ENCODE measurements around the gene CBY1. TPM values are rescaled to one million over a fixed set of nuclear protein-coding genes. Genes with fewer than 3 reads are reported as not detected.

The CBY1 gene
- total and polyA plus RNA-seq, 2 donors (not counting 1 experiment from before 2014, with no cell fraction given), result 14.5 to 42.3 TPM

DNA sequence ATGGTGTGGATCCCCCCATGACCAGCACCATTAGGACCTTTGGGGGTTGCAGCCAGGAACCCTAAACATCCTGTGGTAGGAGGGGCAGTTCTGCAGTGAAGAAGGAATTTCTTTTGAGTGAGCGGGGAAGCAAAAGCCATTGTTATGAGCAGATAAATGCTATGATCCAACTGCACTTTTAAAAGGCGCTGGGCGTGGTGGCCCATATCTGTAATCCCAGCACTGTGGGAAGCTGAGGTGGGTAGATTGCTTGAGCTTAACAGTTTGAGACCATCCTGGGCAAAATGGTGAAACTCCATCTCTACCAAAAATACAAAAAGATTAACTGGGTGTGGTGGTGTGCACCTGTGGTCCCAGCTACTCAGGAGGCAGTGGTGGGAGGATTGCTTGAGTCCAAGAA is 19.4 kb downstream of the CBY1 start:
- Histone ChIP-seq H3K4me3 (replicated peaks in 1 of 4; ENCODE audit: control extremely low read depth in 1 of 4, insufficient read depth in 1 of 4, low read depth in 3 of 4, low read length in 4 of 4) (no peak overlapping the region), H3K27ac (ENCODE audit: insufficient read depth, low read length) (no peak overlapping the region), H3K9me3 (ENCODE audit: control insufficient read depth, insufficient read depth, low read depth, low read length) (no peaks in the 10 kb centered on the region), H3K27me3 (ENCODE audit: control insufficient read depth, insufficient read depth, low read length) (no peaks in the 10 kb centered on the region), H2AFZ (ENCODE audit: low read length) (no peak overlapping the region), H3K4me1 (ENCODE audit: control insufficient read depth, extremely low read depth, insufficient read depth, low read length) (no peaks in the 10 kb centered on the region), H4K20me1 (ENCODE audit: control insufficient read depth, extremely low read depth, insufficient read depth, low read length) (no peaks in the 10 kb centered on the region), H3K36me3 (ENCODE audit: control insufficient read depth, insufficient read depth, low read length) (peaks cover 7% of the 10 kb centered on the region), H3K4me2 (ENCODE audit: extremely low read depth, insufficient read depth, low read length) (no peak overlapping the region), H3K79me2 (ENCODE audit: control insufficient read depth, insufficient read depth, low read length) (no peaks in the 10 kb centered on the region), H3K9ac (ENCODE audit: insufficient read depth, low read length) (no peak overlapping the region)
- DNase-seq (ENCODE audit: low read depth in 2 of 2), result no peak
- no peak for TF ChIP-seq EZH2 (IDR thresholded peaks at IDR 0.05; ENCODE audit: low read length, missing control alignments)
- TF ChIP-seq, protein P1, sequence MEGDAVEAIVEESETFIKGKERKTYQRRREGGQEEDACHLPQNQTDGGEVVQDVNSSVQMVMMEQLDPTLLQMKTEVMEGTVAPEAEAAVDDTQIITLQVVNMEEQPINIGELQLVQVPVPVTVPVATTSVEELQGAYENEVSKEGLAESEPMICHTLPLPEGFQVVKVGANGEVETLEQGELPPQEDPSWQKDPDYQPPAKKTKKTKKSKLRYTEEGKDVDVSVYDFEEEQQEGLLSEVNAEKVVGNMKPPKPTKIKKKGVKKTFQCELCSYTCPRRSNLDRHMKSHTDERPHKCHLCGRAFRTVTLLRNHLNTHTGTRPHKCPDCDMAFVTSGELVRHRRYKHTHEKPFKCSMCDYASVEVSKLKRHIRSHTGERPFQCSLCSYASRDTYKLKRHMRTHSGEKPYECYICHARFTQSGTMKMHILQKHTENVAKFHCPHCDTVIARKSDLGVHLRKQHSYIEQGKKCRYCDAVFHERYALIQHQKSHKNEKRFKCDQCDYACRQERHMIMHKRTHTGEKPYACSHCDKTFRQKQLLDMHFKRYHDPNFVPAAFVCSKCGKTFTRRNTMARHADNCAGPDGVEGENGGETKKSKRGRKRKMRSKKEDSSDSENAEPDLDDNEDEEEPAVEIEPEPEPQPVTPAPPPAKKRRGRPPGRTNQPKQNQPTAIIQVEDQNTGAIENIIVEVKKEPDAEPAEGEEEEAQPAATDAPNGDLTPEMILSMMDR (conservative IDR thresholded peaks at IDR 0.05 in 1 of 2, IDR thresholded peaks at IDR 0.05 in 1 of 2; ENCODE audit: low read depth in 1 of 2, low read length in 2 of 2), result no peak

DNA sequence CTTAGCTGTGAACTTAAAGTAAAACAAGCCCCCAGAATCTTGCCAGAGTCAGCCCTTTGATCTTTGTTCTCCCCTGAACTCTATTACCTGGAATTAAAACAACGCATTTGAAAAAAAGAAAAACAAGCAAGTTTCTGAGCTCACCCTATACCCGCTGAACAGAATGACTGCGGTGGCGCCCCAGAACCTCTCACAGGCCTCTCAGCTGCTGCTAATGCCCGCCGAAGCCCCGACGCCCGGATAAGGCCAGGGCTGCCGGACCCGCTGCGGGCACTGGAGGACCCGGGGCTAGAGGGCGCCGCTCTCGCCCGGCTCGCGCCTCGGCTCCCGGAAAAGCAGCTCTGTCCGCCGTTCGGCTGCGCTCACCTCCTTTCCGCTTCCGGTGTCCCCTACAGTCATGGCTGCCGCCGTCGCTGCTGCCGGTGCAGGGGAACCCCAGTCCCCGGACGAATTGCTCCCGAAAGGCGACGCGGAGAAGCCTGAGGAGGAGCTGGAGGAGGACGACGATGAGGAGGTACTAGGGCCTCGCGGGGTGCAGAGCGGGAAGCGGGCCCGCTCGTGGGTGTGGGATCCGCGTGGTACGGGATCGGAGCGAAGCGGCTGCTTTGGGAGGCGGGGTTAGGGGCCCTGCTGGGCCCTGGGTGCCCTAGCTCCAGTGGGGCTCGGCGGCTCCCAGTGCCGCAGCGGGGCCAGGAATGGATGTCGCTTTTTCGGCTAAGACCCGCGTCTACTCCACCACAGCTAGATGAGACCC is 25.3 kb downstream of the CBY1 start, which contains the start of gene TOMM22:
TOMM22 (plus strand) TSS at position 376 of the 754 bp plus-strand sequence; CDS start at position 398, 22 bp downstream.
- H3K27ac ChIP-seq (ENCODE audit: insufficient read depth, low read length), result peak within 1 kb of the TSS; percentile 61
- H3K79me2 ChIP-seq (ENCODE audit: control insufficient read depth, insufficient read depth, low read length), result peaks cover 12% of the 10 kb centered on the region
- DNase-seq (ENCODE audit: low read depth in 2 of 2), result peak; percentile 82 to 86
- peak within 1 kb of the TSS; percentile 83 for H3K4me2 ChIP-seq (ENCODE audit: extremely low read depth, insufficient read depth, low read length)
- H3K4me3 ChIP-seq (replicated peaks in 1 of 4; ENCODE audit: control extremely low read depth in 1 of 4, insufficient read depth in 1 of 4, low read depth in 3 of 4, low read length in 4 of 4), result peak within 1 kb of the TSS; percentile 81 to 97 (median 90)
- TF ChIP-seq, protein P1 (conservative IDR thresholded peaks at IDR 0.05 in 1 of 2, IDR thresholded peaks at IDR 0.05 in 1 of 2; ENCODE audit: low read depth in 1 of 2, low read length in 2 of 2), result peak; percentile 42 to 62
- TF ChIP-seq EZH2 (IDR thresholded peaks at IDR 0.05; ENCODE audit: low read length, missing control alignments), result no peak
- H3K36me3 ChIP-seq (ENCODE audit: control insufficient read depth, insufficient read depth, low read length), result peaks cover 16% of the 10 kb centered on the region
- H4K20me1 ChIP-seq (ENCODE audit: control insufficient read depth, extremely low read depth, insufficient read depth, low read length), result no peaks in the 10 kb centered on the region
- no peaks in the 10 kb centered on the region for H3K9me3 ChIP-seq (ENCODE audit: control insufficient read depth, insufficient read depth, low read depth, low read length)
- H3K9ac ChIP-seq (ENCODE audit: insufficient read depth, low read length), result peak within 1 kb of the TSS; percentile 84
- no peaks in the 10 kb centered on the region for H3K27me3 ChIP-seq (ENCODE audit: control insufficient read depth, insufficient read depth, low read length)
- peaks cover 3% of the 10 kb centered on the region for H3K4me1 ChIP-seq (ENCODE audit: control insufficient read depth, extremely low read depth, insufficient read depth, low read length)
- peak within 1 kb of the TSS; percentile 93 for H2AFZ ChIP-seq (ENCODE audit: low read length)

GRCh38 chr22:38684895-38685294 is 28.5 kb downstream of the CBY1 start:
- peaks cover 3% of the 10 kb centered on the region for H3K4me1 ChIP-seq (ENCODE audit: control insufficient read depth, extremely low read depth, insufficient read depth, low read length)
- H3K79me2 ChIP-seq (ENCODE audit: control insufficient read depth, insufficient read depth, low read length), result peaks cover 12% of the 10 kb centered on the region
- H3K36me3 ChIP-seq (ENCODE audit: control insufficient read depth, insufficient read depth, low read length), result peaks cover 26% of the 10 kb centered on the region
- H3K4me3 ChIP-seq (replicated peaks in 1 of 4; ENCODE audit: control extremely low read depth in 1 of 4, insufficient read depth in 1 of 4, low read depth in 3 of 4, low read length in 4 of 4), result no peak overlapping the region
- no peaks in the 10 kb centered on the region for H3K9me3 ChIP-seq (ENCODE audit: control insufficient read depth, insufficient read depth, low read depth, low read length)
- no peak overlapping the region for H3K27ac ChIP-seq (ENCODE audit: insufficient read depth, low read length)
- no peaks in the 10 kb centered on the region for H4K20me1 ChIP-seq (ENCODE audit: control insufficient read depth, extremely low read depth, insufficient read depth, low read length)
- H3K27me3 ChIP-seq (ENCODE audit: control insufficient read depth, insufficient read depth, low read length), result no peaks in the 10 kb centered on the region
- H3K4me2 ChIP-seq (ENCODE audit: extremely low read depth, insufficient read depth, low read length), result no peak overlapping the region
- H2AFZ ChIP-seq (ENCODE audit: low read length), result no peak overlapping the region
- TF ChIP-seq, protein P1 (conservative IDR thresholded peaks at IDR 0.05 in 1 of 2, IDR thresholded peaks at IDR 0.05 in 1 of 2; ENCODE audit: low read depth in 1 of 2, low read length in 2 of 2), result no peak
- TF ChIP-seq EZH2 (IDR thresholded peaks at IDR 0.05; ENCODE audit: low read length, missing control alignments), result no peak
- no peak for DNase-seq (ENCODE audit: low read depth in 2 of 2)
- H3K9ac ChIP-seq (ENCODE audit: insufficient read depth, low read length), result no peak overlapping the region

Measured in fibroblast of lung (primary cell).